Gastroesophageal sphincter (tissue), 4 donors: ENCODE results near the gene BTBD16. TPM values are rescaled to one million over a fixed set of nuclear protein-coding genes. Genes with fewer than 3 reads are reported as not detected.

Experiments used
- ATAC-seq: fragments of 150-250 bp; one replicate; pipeline ENCODE4 v1.9.1; 2016; ENCODE audit warnings: mild to moderate bottlenecking, moderate library complexity
- H3K27ac ChIP-seq, 4 donors: fragments of 200-600 bp; sonication (generic) in 3 of 4; 1 replicate in 3 of 4; 2 replicates in 1 of 4; pipeline ENCODE4 v1.5.1; 2016 to 2019
- H3K27me3 ChIP-seq: fragments of 200-600 bp; sonication (generic); one replicate; pipeline ENCODE4 v1.5.1; 2019
- H3K36me3 ChIP-seq, 2 donors: fragments of 200-600 bp; sonication (generic); one replicate each; pipeline ENCODE4 v1.5.1; 2019; ENCODE audit warnings: control low read depth in 1 of 2
- H3K4me1 ChIP-seq, 3 donors: fragments of 200-600 bp; sonication (generic); 1 replicate in 2 of 3; 2 replicates in 1 of 3; pipeline ENCODE4 v1.5.1; 2016 to 2019; ENCODE audit warnings: control low read depth in 2 of 3
- H3K4me3 ChIP-seq, 2 donors: fragments of 200-600 bp; sonication (generic); one replicate each; pipeline ENCODE4 v1.5.1; 2019; ENCODE audit warnings: mild to moderate bottlenecking in 1 of 2, moderate library complexity in 1 of 2
- H3K9me3 ChIP-seq, 3 donors: fragments of 200-600 bp; sonication (generic); one replicate each; pipeline ENCODE4 v1.5.1; 2017 to 2019; ENCODE audit warnings: control low read depth in 2 of 3
- EP300 ChIP-seq: sonication (generic); formaldehyde crosslinking; IDR thresholded peaks from one replicate; pipeline ENCODE4 v1.6.1; 2017; ENCODE audit warnings: antibody characterized with exemption, mild to moderate bottlenecking
- POLR2A ChIP-seq, 2 donors: fragments of 450-650 bp; IDR thresholded peaks; one replicate each; pipeline ENCODE4 v1.6.1; 2017; ENCODE audit warnings: antibody characterized with exemption in 2 of 2, mild to moderate bottlenecking in 2 of 2, moderate library complexity in 1 of 2
- POLR2AphosphoS5 ChIP-seq: sonication (generic); formaldehyde crosslinking; IDR thresholded peaks from one replicate; pipeline ENCODE4 v1.6.1; 2017; ENCODE audit warnings: antibody characterized with exemption
- WGBS, 2 donors: methylation state at CpG; one replicate each; pipeline ENCODE4 v1.1.5; 2018; ENCODE audit warnings: low coverage in 1 of 2; 5-methylcytosine and 5-hydroxymethylcytosine counted together
- total RNA-seq, 4 donors: library from RNA; depleted of rRNA; stranded (reverse); fragments of >200 nt; gene quantifications; one replicate each; pipeline ENCODE4 v1.1.0, GENCODE V29; 2016
- TF ChIP-seq, protein P1 (sequence below), 4 experiments: fragments of 200-600 bp in 2 of 4; fragments of 450-650 bp in 2 of 4; sonication (generic) in 1 of 4; IDR thresholded peaks; one replicate each; pipeline ENCODE4 v1.5.1; 2017 to 2019; ENCODE audit warnings: antibody characterized with exemption in 4 of 4, mild to moderate bottlenecking in 2 of 4, moderate library complexity in 2 of 4

Gene BTBD16
- total RNA-seq, 4 donors from 2014 or later = not detected

DNA sequence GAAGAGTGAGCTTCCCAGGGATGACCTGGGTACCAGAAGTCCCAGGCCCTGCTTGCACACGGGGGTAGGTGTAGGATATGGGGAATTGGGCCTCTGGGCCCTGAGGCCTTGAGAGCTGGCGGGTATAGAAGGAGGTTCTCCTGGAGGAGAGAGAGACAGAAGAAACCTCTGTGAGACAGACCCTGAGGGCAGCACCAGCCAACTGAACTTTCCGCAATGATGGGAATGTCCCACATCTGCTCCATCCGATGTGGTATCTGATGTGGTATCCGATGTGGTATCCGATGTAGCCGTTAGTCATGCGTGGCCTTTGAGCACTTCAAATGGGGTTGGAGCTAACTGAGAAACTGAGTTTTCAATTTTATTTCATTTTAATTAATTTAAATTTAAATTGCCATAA is 72.8 kb downstream of the BTBD16 start:
- H3K36me3 ChIP-seq = no peaks in the 10 kb centered on the region
- TF ChIP-seq POLR2AphosphoS5 (no peak), POLR2A (IDR thresholded peaks at IDR 0.05) (no peak), EP300 (no peak)
- TF ChIP-seq, protein P1, sequence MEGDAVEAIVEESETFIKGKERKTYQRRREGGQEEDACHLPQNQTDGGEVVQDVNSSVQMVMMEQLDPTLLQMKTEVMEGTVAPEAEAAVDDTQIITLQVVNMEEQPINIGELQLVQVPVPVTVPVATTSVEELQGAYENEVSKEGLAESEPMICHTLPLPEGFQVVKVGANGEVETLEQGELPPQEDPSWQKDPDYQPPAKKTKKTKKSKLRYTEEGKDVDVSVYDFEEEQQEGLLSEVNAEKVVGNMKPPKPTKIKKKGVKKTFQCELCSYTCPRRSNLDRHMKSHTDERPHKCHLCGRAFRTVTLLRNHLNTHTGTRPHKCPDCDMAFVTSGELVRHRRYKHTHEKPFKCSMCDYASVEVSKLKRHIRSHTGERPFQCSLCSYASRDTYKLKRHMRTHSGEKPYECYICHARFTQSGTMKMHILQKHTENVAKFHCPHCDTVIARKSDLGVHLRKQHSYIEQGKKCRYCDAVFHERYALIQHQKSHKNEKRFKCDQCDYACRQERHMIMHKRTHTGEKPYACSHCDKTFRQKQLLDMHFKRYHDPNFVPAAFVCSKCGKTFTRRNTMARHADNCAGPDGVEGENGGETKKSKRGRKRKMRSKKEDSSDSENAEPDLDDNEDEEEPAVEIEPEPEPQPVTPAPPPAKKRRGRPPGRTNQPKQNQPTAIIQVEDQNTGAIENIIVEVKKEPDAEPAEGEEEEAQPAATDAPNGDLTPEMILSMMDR (IDR thresholded peaks at IDR 0.05) = no peak
- no peaks in the 10 kb centered on the region for H3K27me3 ChIP-seq
- no peaks in the 10 kb centered on the region for H3K9me3 ChIP-seq
- H3K27ac ChIP-seq = no peak overlapping the region
- no peak for ATAC-seq
- peaks cover 0 to 50% (median 13%) of the 10 kb centered on the region in 3 donors for H3K4me1 ChIP-seq
- H3K4me3 ChIP-seq = no peak overlapping the region
- WGBS, 2 donors = 86 to 92% methylated on average over 4 to 5 of the region's 8 CpGs

DNA sequence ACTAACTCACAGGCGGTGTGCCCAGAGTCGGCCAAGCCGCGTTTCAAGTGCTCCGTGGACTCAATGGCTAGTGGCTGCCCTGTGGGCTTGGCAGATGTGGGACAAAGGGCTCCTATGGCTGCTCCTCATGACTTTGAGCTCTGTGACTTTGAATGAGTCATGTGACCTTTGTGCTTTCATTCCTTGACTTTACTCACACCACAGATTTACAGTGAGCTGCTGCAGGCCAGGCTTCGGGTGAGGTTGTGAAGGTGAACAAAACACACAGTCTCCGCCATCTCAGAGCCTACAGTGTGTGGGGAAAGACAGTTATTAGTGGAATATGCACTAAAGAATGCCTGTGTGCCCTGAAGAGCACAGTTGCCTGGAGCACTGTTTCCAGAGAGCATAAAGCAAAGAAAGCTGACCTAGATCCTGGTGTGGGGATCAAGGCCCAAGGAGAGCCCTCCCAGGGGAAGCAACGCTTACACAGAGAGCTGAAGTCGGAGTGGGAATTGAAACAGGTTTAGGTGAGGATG is 73.7 kb downstream of the BTBD16 start:
- 85% methylated on average over 7 of the region's 9 CpGs; no CpG with 5 or more reads in 1 of the 2 donors for WGBS, 2 donors
- Histone ChIP-seq H3K36me3 (no peaks in the 10 kb centered on the region), H3K4me1 (peaks cover 0 to 41% (median 10%) of the 10 kb centered on the region in 3 donors), H3K27ac (no peak overlapping the region), H3K27me3 (no peaks in the 10 kb centered on the region), H3K9me3 (no peaks in the 10 kb centered on the region), H3K4me3 (no peak overlapping the region)
- no peak for ATAC-seq
- no peak for TF ChIP-seq POLR2A (IDR thresholded peaks at IDR 0.05)
- no peak for TF ChIP-seq EP300
- TF ChIP-seq, protein P1 (IDR thresholded peaks at IDR 0.05) = no peak
- TF ChIP-seq POLR2AphosphoS5 = no peak

DNA sequence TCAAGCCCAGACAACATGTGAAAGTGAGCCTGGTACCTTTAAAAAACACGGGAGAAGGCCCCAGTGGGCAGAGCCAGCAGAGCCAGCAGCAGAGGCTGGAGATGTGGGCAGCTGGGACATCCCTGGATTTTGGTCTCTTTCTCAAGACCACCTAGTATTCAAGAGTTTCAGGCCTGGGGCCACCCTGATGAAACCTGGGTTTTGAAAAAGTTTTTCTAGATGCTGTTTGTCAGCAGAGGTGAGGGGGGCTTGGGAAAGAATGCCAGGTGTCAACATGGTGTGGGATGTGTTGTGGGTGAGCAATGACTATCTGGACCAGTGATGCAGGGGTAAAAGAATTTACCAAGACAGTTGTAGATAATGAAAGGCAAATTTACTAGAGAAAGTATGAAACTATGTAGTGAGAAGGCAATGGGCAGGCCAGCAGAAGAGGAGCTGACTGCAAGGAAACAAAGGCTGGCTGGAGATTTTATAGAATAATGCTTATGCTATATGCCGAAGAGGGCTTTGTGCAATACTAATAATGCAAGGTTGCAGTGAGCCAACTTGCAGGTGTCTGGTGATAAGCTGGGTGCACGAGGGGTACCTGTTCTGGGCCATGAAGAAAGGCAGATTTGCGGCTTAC is 75.3 kb downstream of the BTBD16 start:
- Histone ChIP-seq H3K27me3 (no peaks in the 10 kb centered on the region), H3K9me3 (no peaks in the 10 kb centered on the region), H3K4me1 (peaks cover 0 to 25% (median 7%) of the 10 kb centered on the region in 3 donors), H3K36me3 (no peaks in the 10 kb centered on the region), H3K27ac (no peak overlapping the region), H3K4me3 (no peak overlapping the region)
- WGBS, 2 donors = 96 to 100% methylated on average over 4 of the region's 4 CpGs
- TF ChIP-seq POLR2AphosphoS5 (no peak), POLR2A (IDR thresholded peaks at IDR 0.05) (no peak), EP300 (no peak)
- TF ChIP-seq, protein P1 (IDR thresholded peaks at IDR 0.05) = no peak
- no peak for ATAC-seq

DNA sequence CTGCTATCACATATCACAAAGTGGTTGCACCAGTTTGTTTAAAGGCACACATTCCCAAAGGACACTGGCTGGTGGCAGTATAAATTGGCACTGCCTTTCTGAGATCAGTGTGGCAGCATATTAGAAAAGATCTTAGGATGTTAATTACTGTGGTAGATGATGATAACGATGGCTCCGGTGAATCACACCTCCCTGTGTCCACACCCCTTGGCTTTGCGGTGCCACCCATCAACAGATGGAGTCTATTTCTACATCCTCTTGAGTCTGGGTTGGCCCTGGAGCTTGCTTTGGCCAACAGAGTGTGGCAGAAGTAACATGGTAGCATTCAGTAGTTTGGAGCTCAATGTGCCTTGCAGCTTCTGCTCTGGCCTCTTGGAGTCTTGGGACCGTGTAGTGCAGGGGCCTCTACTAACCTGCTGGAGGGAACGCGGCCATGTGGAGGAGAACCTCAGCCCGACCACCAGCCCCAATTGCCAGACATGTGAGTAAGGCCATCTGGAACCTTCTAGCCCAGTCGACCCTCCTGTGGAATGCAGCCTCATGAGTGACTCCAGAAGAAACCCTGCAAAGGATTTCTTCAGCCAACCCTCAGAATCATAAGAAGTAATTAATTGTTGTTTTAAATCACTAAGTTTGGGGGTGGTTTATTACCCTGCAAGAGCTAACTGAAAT is 76.2 kb downstream of the BTBD16 start:
- no peak for TF ChIP-seq EP300
- no peak for TF ChIP-seq POLR2AphosphoS5
- TF ChIP-seq, protein P1 (IDR thresholded peaks at IDR 0.05) = no peak
- TF ChIP-seq POLR2A (IDR thresholded peaks at IDR 0.05) = no peak
- Histone ChIP-seq H3K4me1 (peaks cover 0 to 16% (median 0%) of the 10 kb centered on the region in 3 donors), H3K36me3 (no peaks in the 10 kb centered on the region), H3K4me3 (no peak overlapping the region), H3K27ac (no peak overlapping the region), H3K27me3 (no peaks in the 10 kb centered on the region), H3K9me3 (no peaks in the 10 kb centered on the region)
- WGBS, 2 donors = 78% methylated on average over 4 of the region's 8 CpGs; no CpG with 5 or more reads in 1 of the 2 donors
- no peak for ATAC-seq
